ENCODE measurements around the gene SYNE4. TPM values are rescaled to one million over a fixed set of nuclear protein-coding genes. Genes with fewer than 3 reads are reported as not detected.
"Not testable (repeated sequence)": the region's sequence is repeated elsewhere in the genome, so short reads cannot be mapped to it uniquely, and the experiment has no call there.

SYNE4 gene
- total RNA-seq, result under 1 TPM; 0.24 to 0.93 TPM
- long read RNA-seq, donor 1, result 0 reads
- long read RNA-seq, donor 2, partial matches to known transcripts, result 0 of 1 reads
- long read RNA-seq, donor 2, other reads (novel, unspliced or antisense), result 1 of 1 reads

- no peak for DNase-seq (ENCODE audit: low spot score)
- intact Hi-C loops (cut with DNase I), result no loop called here
Measured at GRCh38 chr19:36008336-36008978, at the start of gene SYNE4. Gene SYNE4, minus strand, starts transcription at chr19:36008813. Its CDS starts 132 bp downstream, at chr19:36008681.

GRCh38 chr19:36054733-36055686, 46.4 kb upstream of the SYNE4 start, which contains the start of gene WDR62:
Gene WDR62, plus strand, starts transcription at chr19:36054897. Its CDS starts 75 bp downstream, at chr19:36054972.
- intact Hi-C loops (cut with DNase I), result loop anchor here in 1 of 2 donors (5.0 kb wide), 1 partner anchor 57 kb away; the partner anchor contains the start of genes OVOL3 and POLR2I
- DNase-seq (ENCODE audit: low spot score), result peak; percentile 98

- DNase-seq (ENCODE audit: low spot score), result peak; percentile 100
- intact Hi-C loops (cut with DNase I), result no loop called here
Measured at GRCh38 chr19:36054119-36054732, 45.6 kb upstream of the SYNE4 start, which contains the start of gene THAP8. Gene THAP8, minus strand, starts transcription at chr19:36054285. Its CDS starts 68 bp downstream, at chr19:36054217.

GRCh38 chr19:36051637-36052036, 43.0 kb upstream of the SYNE4 start:
- intact Hi-C loops (cut with DNase I), result no loop called here

GRCh38 chr19:36051236-36051635, 42.6 kb upstream of the SYNE4 start:
- DNase-seq (ENCODE audit: low spot score), result no peak
- intact Hi-C loops (cut with DNase I), result no loop called here

More at GRCh38 chr19:36051637-36052036, 43.0 kb upstream of the SYNE4 start:
- no peak for DNase-seq (ENCODE audit: low spot score)

- DNase-seq (ENCODE audit: low spot score), result no peak
Measured at GRCh38 chr19:36049080-36049698, 40.6 kb upstream of the SYNE4 start.

GRCh38 chr19:36047835-36048234, 39.2 kb upstream of the SYNE4 start:
- DNase-seq (ENCODE audit: low spot score), result no peak
- intact Hi-C loops (cut with DNase I), result no loop called here

More at GRCh38 chr19:36049080-36049698, 40.6 kb upstream of the SYNE4 start:
- intact Hi-C loops (cut with DNase I), result no loop called here

GRCh38 chr19:36046443-36047050, 37.9 kb upstream of the SYNE4 start:
- DNase-seq (ENCODE audit: low spot score), result no peak
- intact Hi-C loops (cut with DNase I), result no loop called here

GRCh38 chr19:36043952-36044351, 35.3 kb upstream of the SYNE4 start:
- intact Hi-C loops (cut with DNase I), result no loop called here
- DNase-seq (ENCODE audit: low spot score), result no peak

- DNase-seq (ENCODE audit: low spot score), result no peak
- intact Hi-C loops (cut with DNase I), result no loop called here
Measured at GRCh38 chr19:36041831-36042230, 33.2 kb upstream of the SYNE4 start.

- intact Hi-C loops (cut with DNase I), result not testable (repeated sequence)
Measured at GRCh38 chr19:36041092-36041491, 32.5 kb upstream of the SYNE4 start.

GRCh38 chr19:36040495-36040894, 31.9 kb upstream of the SYNE4 start:
- intact Hi-C loops (cut with DNase I), result no loop called here
- no peak for DNase-seq (ENCODE audit: low spot score)

More at GRCh38 chr19:36041092-36041491, 32.5 kb upstream of the SYNE4 start:
- DNase-seq (ENCODE audit: low spot score), result not testable (repeated sequence)

GRCh38 chr19:36032251-36033104, 23.9 kb upstream of the SYNE4 start, which contains the start of gene CLIP3:
Gene CLIP3, minus strand, starts transcription at chr19:36032873. Its CDS starts 516 bp downstream, at chr19:36032357.
- DNase-seq (ENCODE audit: low spot score), result peak; percentile 90

GRCh38 chr19:36031308-36031707, 22.7 kb upstream of the SYNE4 start:
- intact Hi-C loops (cut with DNase I), result no loop called here
- DNase-seq (ENCODE audit: low spot score), result no peak

More at GRCh38 chr19:36032251-36033104, 23.9 kb upstream of the SYNE4 start, which contains the start of gene CLIP3:
- intact Hi-C loops (cut with DNase I), result no loop called here

GRCh38 chr19:36030264-36031148, 21.9 kb upstream of the SYNE4 start:
- intact Hi-C loops (cut with DNase I), result no loop called here

GRCh38 chr19:36028313-36029041, 19.9 kb upstream of the SYNE4 start:
- DNase-seq (ENCODE audit: low spot score), result no peak

More at GRCh38 chr19:36030264-36031148, 21.9 kb upstream of the SYNE4 start:
- no peak for DNase-seq (ENCODE audit: low spot score)

More at GRCh38 chr19:36028313-36029041, 19.9 kb upstream of the SYNE4 start:
- intact Hi-C loops (cut with DNase I), result no loop called here
